Endothelial cell (in vitro differentiated cells): ENCODE results near the gene SLC52A1. TPM values are rescaled to one million over a fixed set of nuclear protein-coding genes. Genes with fewer than 3 reads are reported as not detected.

Source experiments
- DNase-seq: peaks from one replicate; pipeline ENCODE4 v3.0.0; 2021; ENCODE audit warnings: low spot score
- H3K27ac Mint-ChIP-seq: one replicate; pipeline ENCODE4 v1.8.0; 2021; ENCODE audit warnings: mixed read lengths, inconsistent platforms; ENCODE audit not compliant: unreplicated experiment
- H3K27me3 Mint-ChIP-seq: one replicate; pipeline ENCODE4 v1.8.0; 2021; ENCODE audit warnings: mild to moderate bottlenecking, moderate library complexity, mixed read lengths, inconsistent platforms; ENCODE audit not compliant: unreplicated experiment
- H3K36me3 Mint-ChIP-seq: one replicate; pipeline ENCODE4 v1.8.0; 2021; ENCODE audit warnings: mild to moderate bottlenecking, low read depth, mixed read lengths, inconsistent platforms; ENCODE audit not compliant: unreplicated experiment
- H3K4me1 Mint-ChIP-seq: one replicate; pipeline ENCODE4 v1.8.0; 2021; ENCODE audit warnings: mild to moderate bottlenecking, mixed read lengths, inconsistent platforms; ENCODE audit not compliant: unreplicated experiment
- H3K4me3 Mint-ChIP-seq: one replicate; pipeline ENCODE4 v1.8.0; 2021; ENCODE audit warnings: mild to moderate bottlenecking, mixed read lengths, inconsistent platforms; ENCODE audit not compliant: unreplicated experiment
- H3K9me3 Mint-ChIP-seq: one replicate; pipeline ENCODE4 v1.8.0; 2021; ENCODE audit warnings: mixed read lengths, inconsistent platforms; ENCODE audit not compliant: unreplicated experiment
- total RNA-seq: library from RNA; stranded (reverse); fragmentation: NEBNext Ultra II Directional; extraction: Animal tissue kit (Norgen Biotek cat#: 25700); gene quantifications from one replicate; pipeline ENCODE4 v1.2.1, GENCODE V29; 2021; ENCODE audit not compliant: unreplicated experiment
- TF ChIP-seq, protein P1 (sequence below): fragments of 200-600 bp; sonication (generic); IDR thresholded peaks from one replicate; pipeline ENCODE4 v1.5.0; 2021; ENCODE audit warnings: antibody characterized with exemption; ENCODE audit not compliant: unreplicated experiment

Gene SLC52A1
- total RNA-seq, 1 donor from 2014 or later, result 0.21 TPM

DNA sequence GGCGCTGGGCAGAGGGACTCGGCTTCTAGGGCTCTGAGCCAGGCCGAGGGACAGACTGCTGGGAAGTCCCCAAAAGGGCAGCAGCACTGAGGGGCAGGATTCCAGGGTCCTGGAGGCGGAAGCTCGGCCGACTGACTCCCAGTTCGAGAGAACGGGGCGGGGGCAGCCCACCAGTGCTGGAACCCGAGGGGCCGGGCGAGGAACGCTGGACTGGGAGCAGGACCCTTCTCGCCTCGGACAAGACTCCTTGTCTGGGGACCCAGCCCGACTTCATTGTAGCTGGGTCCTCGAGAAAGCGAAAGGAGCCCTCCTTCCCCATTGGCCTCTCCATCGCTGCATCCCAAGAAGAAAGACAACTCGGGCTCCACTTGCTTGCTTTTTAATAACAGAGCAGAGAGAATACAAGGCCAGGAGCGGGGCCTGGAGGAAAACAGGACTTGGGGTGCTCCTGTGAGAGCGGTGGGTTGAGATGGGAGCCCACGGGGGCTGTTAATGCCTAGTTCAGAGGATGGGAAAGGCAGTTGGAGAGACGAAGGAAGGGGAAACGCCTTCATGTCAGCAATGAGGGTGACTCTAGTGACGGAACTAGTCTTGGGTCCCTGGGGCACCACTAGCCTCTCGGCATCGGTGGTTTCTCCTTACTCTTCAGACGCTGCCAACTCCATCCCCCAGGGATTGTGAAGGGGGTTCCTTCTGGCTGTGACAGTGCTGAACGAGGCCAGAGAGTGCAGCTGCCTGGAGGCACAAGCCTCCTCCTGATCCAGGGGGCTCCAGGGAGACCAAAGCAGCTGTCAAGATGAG is 47.3 kb downstream of the SLC52A1 start:
- peaks cover 18% of the 10 kb centered on the region for H3K36me3 Mint-ChIP-seq
- H3K27me3 Mint-ChIP-seq, result peaks cover 18% of the 10 kb centered on the region
- H3K9me3 Mint-ChIP-seq, result no peaks in the 10 kb centered on the region
- H3K27ac Mint-ChIP-seq, result no peak overlapping the region
- peaks cover 27% of the 10 kb centered on the region for H3K4me1 Mint-ChIP-seq
- H3K4me3 Mint-ChIP-seq, result peak overlapping the region; percentile 85
- no peak for DNase-seq
- TF ChIP-seq, protein P1, sequence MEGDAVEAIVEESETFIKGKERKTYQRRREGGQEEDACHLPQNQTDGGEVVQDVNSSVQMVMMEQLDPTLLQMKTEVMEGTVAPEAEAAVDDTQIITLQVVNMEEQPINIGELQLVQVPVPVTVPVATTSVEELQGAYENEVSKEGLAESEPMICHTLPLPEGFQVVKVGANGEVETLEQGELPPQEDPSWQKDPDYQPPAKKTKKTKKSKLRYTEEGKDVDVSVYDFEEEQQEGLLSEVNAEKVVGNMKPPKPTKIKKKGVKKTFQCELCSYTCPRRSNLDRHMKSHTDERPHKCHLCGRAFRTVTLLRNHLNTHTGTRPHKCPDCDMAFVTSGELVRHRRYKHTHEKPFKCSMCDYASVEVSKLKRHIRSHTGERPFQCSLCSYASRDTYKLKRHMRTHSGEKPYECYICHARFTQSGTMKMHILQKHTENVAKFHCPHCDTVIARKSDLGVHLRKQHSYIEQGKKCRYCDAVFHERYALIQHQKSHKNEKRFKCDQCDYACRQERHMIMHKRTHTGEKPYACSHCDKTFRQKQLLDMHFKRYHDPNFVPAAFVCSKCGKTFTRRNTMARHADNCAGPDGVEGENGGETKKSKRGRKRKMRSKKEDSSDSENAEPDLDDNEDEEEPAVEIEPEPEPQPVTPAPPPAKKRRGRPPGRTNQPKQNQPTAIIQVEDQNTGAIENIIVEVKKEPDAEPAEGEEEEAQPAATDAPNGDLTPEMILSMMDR, result no peak

DNA sequence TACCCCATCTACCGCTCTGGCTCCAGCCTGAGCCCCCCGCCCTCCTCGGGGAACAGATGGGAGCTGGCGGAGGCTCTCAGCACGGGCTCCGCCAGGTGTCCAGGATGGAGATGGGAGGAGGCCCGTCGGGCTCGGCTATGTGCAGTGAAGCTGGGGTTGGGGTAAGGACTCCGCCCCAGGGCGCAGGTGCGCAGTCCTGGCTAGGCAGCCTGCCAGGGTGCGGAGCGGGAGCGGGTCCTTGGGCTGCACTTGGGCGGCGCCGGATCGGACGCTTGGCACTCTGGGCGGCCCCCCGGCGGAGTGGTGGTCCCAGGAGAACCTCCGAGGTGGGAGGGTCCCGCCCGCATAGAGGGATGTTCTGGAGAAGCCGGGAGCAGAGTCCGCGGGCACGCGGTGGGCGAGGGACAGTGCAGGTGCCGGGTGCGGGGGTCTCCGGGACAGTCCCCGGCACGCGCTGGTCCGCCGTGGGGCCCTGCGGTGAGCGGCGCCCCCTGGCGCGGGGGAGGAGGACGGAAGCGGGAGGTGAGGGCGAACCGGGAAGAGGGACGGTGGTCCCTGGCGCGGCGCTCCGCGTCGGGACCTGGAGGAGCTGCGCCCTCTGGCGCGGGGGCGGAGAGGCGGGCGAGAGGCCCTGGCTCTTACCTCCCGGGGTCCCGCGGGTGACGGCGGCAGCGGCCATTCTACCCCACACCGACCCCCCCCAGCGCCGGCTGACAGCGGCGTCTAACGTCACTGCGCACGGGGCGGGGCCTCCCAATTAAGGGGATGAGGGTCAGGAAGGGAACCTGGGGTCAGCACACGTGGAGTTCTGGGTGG is 48.1 kb downstream of the SLC52A1 start, which contains the start of gene CAMTA2:
TSS of gene CAMTA2 (minus strand) at position 725 of the 816 bp plus-strand sequence. CDS start 1,453 bp downstream, outside the sequence.
- H3K4me3 Mint-ChIP-seq, result peak within 1 kb of the TSS; percentile 88
- H3K27me3 Mint-ChIP-seq, result peaks cover 20% of the 10 kb centered on the region
- TF ChIP-seq, protein P1, result peak; percentile 82
- no peaks in the 10 kb centered on the region for H3K9me3 Mint-ChIP-seq
- H3K36me3 Mint-ChIP-seq, result peaks cover 24% of the 10 kb centered on the region
- H3K4me1 Mint-ChIP-seq, result peaks cover 27% of the 10 kb centered on the region
- no peak within 1 kb of the TSS for H3K27ac Mint-ChIP-seq
- DNase-seq, result peak; percentile 79

DNA sequence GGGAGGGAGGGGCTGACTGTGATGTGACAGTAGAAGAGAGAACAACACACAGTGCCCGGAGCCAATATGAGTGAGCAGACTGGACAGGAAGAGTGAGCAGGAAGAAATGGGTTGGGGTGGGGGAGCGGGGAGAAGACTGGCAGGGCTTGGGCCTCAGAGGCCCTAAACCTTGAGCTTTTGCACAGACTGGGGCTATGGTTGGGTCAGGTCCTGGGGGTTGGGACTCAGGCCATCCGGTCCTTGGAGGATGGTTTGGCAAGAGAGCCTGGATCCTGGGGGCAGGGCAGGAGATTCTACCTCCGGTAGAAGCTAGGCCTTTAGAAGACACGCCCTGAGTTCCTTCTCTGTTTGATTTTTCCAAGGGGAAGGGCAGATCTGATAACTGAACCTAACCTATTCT is 48.8 kb downstream of the SLC52A1 start:
- H3K27ac Mint-ChIP-seq, result peak overlapping the region; percentile 48
- H3K4me1 Mint-ChIP-seq, result peaks cover 29% of the 10 kb centered on the region
- H3K9me3 Mint-ChIP-seq, result no peaks in the 10 kb centered on the region
- no peak for DNase-seq
- H3K27me3 Mint-ChIP-seq, result peaks cover 20% of the 10 kb centered on the region
- peaks cover 25% of the 10 kb centered on the region for H3K36me3 Mint-ChIP-seq
- TF ChIP-seq, protein P1, result no peak
- H3K4me3 Mint-ChIP-seq, result peak overlapping the region; percentile 88

Other genes with a start within 250 kb of the SLC52A1 start
- gene VMO1, start 249.1 kb downstream of the SLC52A1 start, total RNA-seq, result 2.9 TPM
- gene GLTPD2, start 246.5 kb downstream of the SLC52A1 start, total RNA-seq, result not detected
- 185 TPM for gene PSMB6, start 239.3 kb downstream of the SLC52A1 start, total RNA-seq
- gene PLD2, start 228.3 kb downstream of the SLC52A1 start, total RNA-seq, result 86.5 TPM
- 176 TPM for gene MINK1, start 202.1 kb downstream of the SLC52A1 start, total RNA-seq
- gene C17orf107, start 135.9 kb downstream of the SLC52A1 start, total RNA-seq, result 2.3 TPM
- gene CHRNE, start 132.3 kb downstream of the SLC52A1 start, total RNA-seq, result 1.2 TPM
- 1.3 TPM for gene GP1BA, start 103.1 kb downstream of the SLC52A1 start, total RNA-seq
- gene SLC25A11, start 95.4 kb downstream of the SLC52A1 start, total RNA-seq, result 47.5 TPM
- 92.3 TPM for gene RNF167, start 95.2 kb downstream of the SLC52A1 start, total RNA-seq
- 874 TPM for gene PFN1, start 86.9 kb downstream of the SLC52A1 start, total RNA-seq
- 7.3 TPM for gene ENO3, start 84.3 kb downstream of the SLC52A1 start, total RNA-seq
- gene SPAG7, start 67.6 kb downstream of the SLC52A1 start, total RNA-seq, result 67.3 TPM
- 42.3 TPM for gene CAMTA2, start 47.8 kb downstream of the SLC52A1 start, total RNA-seq
- 2.2 TPM for gene INCA1, start 37.9 kb downstream of the SLC52A1 start, total RNA-seq
- 127 TPM for gene KIF1C, start 37.5 kb downstream of the SLC52A1 start, total RNA-seq
- gene ZFP3, start 43.0 kb upstream of the SLC52A1 start, total RNA-seq, result 0.38 TPM
- gene ZNF232, start 76.5 kb upstream of the SLC52A1 start, total RNA-seq, result 43.0 TPM
- 5.6 TPM for gene USP6, start 80.6 kb upstream of the SLC52A1 start, total RNA-seq
- 11.6 TPM for gene ZNF594, start 156.4 kb upstream of the SLC52A1 start, total RNA-seq
- not detected for gene SCIMP, start 199.4 kb upstream of the SLC52A1 start, total RNA-seq
- gene RABEP1, start 246.9 kb upstream of the SLC52A1 start, total RNA-seq, result 64.8 TPM